Body of pancreas (tissue), 4 donors: ENCODE results near the gene HPX.

Experiments
- POLR2A ChIP-seq, 3 donors: fragments of 450-650 bp; IDR thresholded peaks; one replicate each; pipeline ENCODE4 v1.6.1; 2016; ENCODE audit warnings: antibody characterized with exemption in 3 of 3, mild to moderate bottlenecking in 2 of 3
- TF ChIP-seq, protein P1 (sequence below), 7 experiments: fragments of 450-650 bp in 4 of 7; fragments of 200-600 bp in 3 of 7; sonication (generic) in 3 of 7; IDR thresholded peaks; one replicate each; pipeline ENCODE4 v1.5.1; 2016 to 2019; ENCODE audit warnings: antibody characterized with exemption in 7 of 7

DNA sequence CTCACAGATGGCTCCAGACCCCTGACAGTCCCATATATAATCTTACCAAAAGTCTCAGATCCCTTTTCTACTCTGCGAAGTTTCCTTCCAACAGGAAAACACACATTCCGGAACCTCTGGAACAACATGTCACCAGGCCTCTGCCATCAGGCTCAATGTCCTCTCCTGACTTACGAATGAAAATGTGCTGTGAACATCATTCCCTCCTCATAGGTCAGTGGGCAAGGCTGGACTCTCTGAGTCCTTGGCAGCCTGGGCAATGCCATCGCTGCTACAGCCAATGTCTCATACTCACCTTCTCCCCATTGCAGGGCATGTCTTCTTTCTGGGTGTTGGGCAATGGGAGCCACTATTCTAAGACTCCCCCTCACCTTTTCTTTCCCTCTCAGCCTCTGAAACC lies 1.7 kb upstream of the HPX start:
- TF ChIP-seq, protein P1, sequence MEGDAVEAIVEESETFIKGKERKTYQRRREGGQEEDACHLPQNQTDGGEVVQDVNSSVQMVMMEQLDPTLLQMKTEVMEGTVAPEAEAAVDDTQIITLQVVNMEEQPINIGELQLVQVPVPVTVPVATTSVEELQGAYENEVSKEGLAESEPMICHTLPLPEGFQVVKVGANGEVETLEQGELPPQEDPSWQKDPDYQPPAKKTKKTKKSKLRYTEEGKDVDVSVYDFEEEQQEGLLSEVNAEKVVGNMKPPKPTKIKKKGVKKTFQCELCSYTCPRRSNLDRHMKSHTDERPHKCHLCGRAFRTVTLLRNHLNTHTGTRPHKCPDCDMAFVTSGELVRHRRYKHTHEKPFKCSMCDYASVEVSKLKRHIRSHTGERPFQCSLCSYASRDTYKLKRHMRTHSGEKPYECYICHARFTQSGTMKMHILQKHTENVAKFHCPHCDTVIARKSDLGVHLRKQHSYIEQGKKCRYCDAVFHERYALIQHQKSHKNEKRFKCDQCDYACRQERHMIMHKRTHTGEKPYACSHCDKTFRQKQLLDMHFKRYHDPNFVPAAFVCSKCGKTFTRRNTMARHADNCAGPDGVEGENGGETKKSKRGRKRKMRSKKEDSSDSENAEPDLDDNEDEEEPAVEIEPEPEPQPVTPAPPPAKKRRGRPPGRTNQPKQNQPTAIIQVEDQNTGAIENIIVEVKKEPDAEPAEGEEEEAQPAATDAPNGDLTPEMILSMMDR (IDR thresholded peaks at IDR 0.05), result no peak
- no peak for TF ChIP-seq POLR2A (IDR thresholded peaks at IDR 0.05)
